ENCODE results near the gene BACE1.

- TF ChIP-seq CTCF (IDR thresholded peaks at IDR 0.05; ENCODE audit: low read depth, low read length, poor library complexity, severe bottlenecking) (no peak), EZH2phosphoT487 (IDR thresholded peaks at IDR 0.05; ENCODE audit: borderline replicate concordance, low read length) (no peak)
Measured at GRCh38 chr11:117335399-117335798, 19.3 kb upstream of the BACE1 start.

Measured in DOHH2 (cell line).